Stimulated activated CD8-positive, alpha-beta memory T cell treated with anti-CD3 and anti-CD28 coated beads, Interleukin-15, amount 100 ng/mL, for 48 hours (primary cell): ENCODE measurements around the gene PTPN7.
"Not testable (repeated sequence)": the region's sequence is repeated elsewhere in the genome, so short reads cannot be mapped to it uniquely, and the experiment has no call there.

Experiments
- DNase-seq, 2 donors: peaks; one replicate each; pipeline ENCODE4 v3.0.0-alpha.2; 2020; ENCODE audit warnings: low read depth in 2 of 2

Gene PTPN7

GRCh38 chr1:202130816-202131522, 29.4 kb downstream of the PTPN7 start:
- no peak for DNase-seq

- no peak for DNase-seq
Measured at GRCh38 chr1:202130297-202130721, 30.1 kb downstream of the PTPN7 start.

- no peak for DNase-seq
Measured at GRCh38 chr1:202129453-202130296, 30.7 kb downstream of the PTPN7 start.

- no peak for DNase-seq
Measured at GRCh38 chr1:202127836-202128622, 32.4 kb downstream of the PTPN7 start.

- DNase-seq, result no peak
Measured at GRCh38 chr1:202127061-202127460, 33.3 kb downstream of the PTPN7 start.

GRCh38 chr1:202126426-202126825, 34.0 kb downstream of the PTPN7 start:
- no peak for DNase-seq

GRCh38 chr1:202125611-202126010, 34.8 kb downstream of the PTPN7 start:
- DNase-seq, result no peak

- no peak for DNase-seq
Measured at GRCh38 chr1:202124142-202124541, 36.3 kb downstream of the PTPN7 start.

GRCh38 chr1:202123336-202123813, 37.0 kb downstream of the PTPN7 start:
- DNase-seq, result no peak

- DNase-seq, result no peak
Measured at GRCh38 chr1:202122639-202123335, 37.6 kb downstream of the PTPN7 start, which contains the start of gene GPR37L1. GPR37L1 (plus strand) TSS chr1:202122917; CDS start chr1:202122964, 47 bp downstream.

- no peak for DNase-seq
Measured at GRCh38 chr1:202121006-202121405, 39.4 kb downstream of the PTPN7 start.

GRCh38 chr1:202117898-202118371, 42.5 kb downstream of the PTPN7 start:
- DNase-seq, result no peak

GRCh38 chr1:202116287-202116686, 44.1 kb downstream of the PTPN7 start:
- no peak for DNase-seq

GRCh38 chr1:202113690-202114300, 46.6 kb downstream of the PTPN7 start:
- no peak for DNase-seq

- no peak for DNase-seq
Measured at GRCh38 chr1:202112859-202113689, 47.3 kb downstream of the PTPN7 start.

GRCh38 chr1:202111589-202111988, 48.8 kb downstream of the PTPN7 start:
- not testable (repeated sequence) for DNase-seq

GRCh38 chr1:202110977-202111376, 49.4 kb downstream of the PTPN7 start:
- DNase-seq, result no peak

GRCh38 chr1:202107801-202108731, 52.3 kb downstream of the PTPN7 start:
- DNase-seq, result no peak

GRCh38 chr1:202107321-202107761, 53.1 kb downstream of the PTPN7 start:
- DNase-seq, result no peak
